ENCODE results near the gene KDM7A.
"Not testable (repeated sequence)": the region's sequence is repeated elsewhere in the genome, so short reads cannot be mapped to it uniquely, and the experiment has no call there.

KDM7A gene

DNA sequence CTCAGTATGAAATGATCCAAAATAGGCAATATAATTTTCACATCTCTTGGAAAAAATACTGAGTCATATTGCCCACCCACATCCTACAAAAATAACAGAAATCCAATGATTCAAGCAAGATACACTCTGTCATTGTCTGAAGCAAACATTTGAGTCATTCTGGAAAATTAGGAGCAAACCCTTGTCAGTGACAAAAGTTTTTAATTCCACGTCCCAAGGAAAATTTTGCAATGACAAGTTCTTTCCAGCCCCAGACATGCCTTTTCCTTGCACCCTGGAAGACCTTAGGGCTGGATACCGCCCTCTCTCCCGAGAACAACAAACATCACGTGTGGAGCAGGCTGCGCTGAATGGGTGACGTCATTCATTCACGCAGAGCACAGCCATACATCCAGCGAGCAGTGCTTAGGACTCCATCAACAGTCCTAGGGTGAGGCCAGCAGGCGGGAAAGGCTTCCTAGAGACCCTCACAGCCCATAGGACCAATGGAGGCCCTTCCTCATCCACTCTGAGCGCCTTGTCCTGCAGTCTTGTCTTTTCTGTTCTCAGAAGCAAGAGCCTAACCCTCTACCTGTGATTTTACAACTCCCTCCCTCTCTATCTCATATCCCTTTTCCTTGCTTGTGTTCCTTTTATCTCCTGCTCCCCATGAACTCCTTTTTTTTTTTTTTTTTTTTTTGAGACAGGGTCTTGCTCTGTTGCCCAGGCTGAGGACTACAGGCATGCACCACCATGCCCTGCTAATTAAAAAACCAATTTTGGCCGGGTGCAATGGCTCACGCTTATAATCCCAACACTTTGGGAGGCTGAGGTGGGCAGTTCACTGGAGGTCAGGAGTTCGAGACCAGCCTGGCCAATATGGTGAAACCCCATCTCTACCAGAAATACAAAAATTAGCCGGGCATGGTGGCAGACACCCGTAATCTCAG is 23.5 kb upstream of the KDM7A start:
- DNase-seq: no peak

DNA sequence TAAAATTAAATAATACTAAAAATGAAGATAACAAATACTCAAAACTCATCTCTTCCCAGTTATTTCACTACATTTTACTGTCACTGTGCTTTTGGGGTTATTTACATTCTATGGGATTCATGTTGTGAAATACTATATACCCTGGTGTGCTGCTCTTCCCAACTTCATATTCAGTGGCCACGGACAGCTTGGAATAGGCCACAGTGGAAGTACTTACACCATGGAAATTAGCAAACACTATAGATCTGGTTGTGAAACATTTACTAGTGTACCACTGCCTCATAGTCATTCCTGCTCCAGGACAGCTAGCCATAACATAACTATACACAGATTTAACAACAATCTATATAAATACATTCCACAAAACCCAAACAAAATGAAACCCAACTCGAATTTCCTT is 21.2 kb upstream of the KDM7A start:
- DNase-seq: no peak

DNA sequence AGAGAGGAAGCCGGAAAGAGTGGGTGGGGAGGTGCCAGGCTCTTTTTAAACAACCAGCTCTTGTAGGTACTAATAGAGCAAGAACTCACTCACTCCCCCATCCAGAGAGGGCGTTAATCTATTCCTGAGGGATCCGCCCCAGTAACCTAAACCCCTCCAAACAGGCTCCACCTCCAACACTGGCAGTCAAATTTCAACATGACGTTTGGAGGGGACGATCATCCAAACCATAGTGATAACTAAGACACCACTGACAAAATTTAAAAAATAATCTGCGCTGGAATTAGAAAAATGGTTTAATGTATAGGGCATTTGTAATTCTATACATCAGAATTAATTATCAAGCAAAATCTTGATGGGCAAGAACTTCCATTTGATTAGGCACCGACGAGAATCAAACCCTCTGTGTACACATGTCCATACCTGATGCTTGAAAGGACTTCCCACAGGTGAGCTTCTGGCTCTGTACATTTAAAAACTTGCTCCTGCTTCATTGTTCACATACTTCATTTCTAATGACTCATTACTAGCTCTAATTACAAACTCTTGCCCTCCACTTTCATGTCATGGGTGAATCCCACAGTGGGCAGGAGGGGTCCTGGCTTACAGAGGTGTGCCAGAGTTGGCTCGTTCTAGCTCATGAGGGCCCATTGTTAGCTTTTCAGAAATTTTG is 20.6 kb upstream of the KDM7A start:
- no peak for DNase-seq

DNA sequence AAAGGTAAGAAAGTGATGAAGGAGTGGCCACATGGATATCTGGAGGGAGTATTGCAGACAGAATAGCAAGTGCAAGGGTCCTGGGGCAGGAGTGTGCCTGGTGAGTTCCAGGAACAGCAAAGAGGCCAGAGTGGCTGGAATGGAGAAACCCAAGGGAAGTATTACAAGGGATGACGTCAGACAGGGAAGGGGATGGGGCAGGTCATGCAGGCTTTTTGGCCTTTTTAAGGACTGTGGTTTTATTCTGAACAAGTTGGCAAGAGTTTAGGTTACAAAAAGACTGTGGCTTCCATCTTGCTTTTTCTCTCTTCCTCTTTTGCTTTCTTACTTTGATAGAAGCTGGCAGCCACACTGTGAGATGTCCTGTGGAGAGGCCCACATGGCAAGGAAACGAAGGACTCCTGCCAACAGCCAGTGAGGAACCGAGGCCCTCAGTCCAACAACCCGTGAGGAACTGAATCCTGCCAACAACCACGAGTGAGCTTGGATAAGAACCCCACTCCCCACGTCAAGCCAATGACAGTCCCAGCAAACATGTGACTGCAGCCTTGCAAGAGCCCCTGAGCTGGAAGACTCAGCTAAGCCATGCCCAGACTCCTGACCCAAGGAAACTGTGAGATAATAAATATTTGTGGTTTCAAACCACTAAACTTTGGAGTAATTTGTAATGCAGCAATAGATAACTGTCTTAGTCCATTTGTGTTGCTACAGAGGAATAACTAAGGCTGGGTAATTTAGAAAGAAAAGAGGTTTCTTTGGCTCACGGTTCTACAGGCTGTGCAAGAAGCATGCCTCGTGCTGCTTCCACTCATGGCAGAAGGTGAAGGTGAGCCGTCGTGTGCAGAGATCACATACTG is 19.8 kb upstream of the KDM7A start:
- DNase-seq: no peak

DNA sequence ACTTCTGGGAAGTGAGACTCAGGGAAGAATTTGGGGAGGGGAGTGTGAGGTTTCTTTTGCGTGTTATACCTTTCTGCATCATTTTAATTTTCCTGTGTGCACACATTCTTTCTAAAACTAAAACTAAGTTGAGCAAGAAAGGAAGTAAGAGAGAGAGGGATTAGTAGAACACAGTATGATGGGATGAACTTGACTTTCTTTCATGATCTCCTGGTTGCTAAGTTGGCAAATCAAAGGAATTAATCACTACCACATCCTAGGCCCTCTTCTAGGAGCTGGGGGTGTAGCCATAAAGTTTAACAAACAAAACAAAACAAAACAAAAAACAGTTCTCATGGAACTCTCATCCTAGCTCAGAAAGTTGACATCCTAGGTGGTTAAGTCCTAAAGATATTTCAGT is 19.1 kb upstream of the KDM7A start:
- no peak for DNase-seq

GRCh38 chr7:140192620-140193019 is 15.8 kb upstream of the KDM7A start:
- DNase-seq: no peak

- DNase-seq: no peak
Observed at GRCh38 chr7:140192176-140192575, 15.4 kb upstream of the KDM7A start.

GRCh38 chr7:140190588-140190987 is 13.8 kb upstream of the KDM7A start:
- no peak for DNase-seq

DNA sequence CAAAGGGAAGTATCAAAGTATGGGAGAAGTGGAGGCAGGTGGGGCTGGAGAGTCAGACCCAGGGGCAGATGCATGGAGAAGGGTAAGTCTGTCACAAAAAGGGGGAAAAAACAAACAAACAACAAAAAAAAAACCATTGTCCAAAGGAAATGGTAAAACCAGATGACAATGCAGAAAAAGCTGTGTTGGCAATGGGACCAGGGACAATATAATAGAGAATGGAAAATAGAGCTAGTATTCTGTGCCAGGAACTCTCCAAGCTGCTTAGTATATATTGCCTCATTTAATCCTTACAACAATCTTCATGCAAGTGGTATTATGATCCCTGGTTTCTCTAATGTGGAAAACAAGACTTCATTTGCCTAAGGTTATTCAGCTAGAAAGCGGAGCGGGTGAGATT is 13.1 kb upstream of the KDM7A start:
- DNase-seq: no peak

- DNase-seq: no peak
Observed at GRCh38 chr7:140182917-140183316, 6.1 kb upstream of the KDM7A start.

- DNase-seq: no peak
Observed at GRCh38 chr7:140179339-140179738, 2.6 kb upstream of the KDM7A start.

GRCh38 chr7:140176122-140176701 is 571 bp downstream of the KDM7A start:
- DNase-seq: no peak

- DNase-seq: peak; percentile 96
Observed at GRCh38 chr7:140175221-140176121, 1.3 kb downstream of the KDM7A start.

- no peak for DNase-seq
Observed at GRCh38 chr7:140174217-140174616, 2.6 kb downstream of the KDM7A start.

GRCh38 chr7:140170375-140170774 is 6.4 kb downstream of the KDM7A start:
- no peak for DNase-seq

DNA sequence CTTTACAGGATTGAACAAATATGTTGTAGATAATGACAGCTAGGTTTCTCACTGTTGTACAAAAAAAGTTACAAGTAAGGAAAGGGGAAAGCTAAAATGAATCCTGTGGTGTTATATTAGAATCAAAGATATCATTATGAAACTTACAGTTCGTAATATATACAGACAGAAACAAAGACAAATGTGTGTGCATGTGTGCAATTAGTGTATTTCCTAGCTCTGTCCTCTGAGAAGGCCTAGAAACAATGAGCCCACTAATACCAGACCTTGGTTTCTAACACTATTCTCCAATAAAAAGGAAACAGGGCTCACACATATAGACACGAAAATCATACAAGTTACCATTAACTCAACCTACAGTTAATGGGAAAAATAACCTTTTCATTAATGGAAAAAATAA is 8.0 kb downstream of the KDM7A start:
- DNase-seq: no peak

- DNase-seq: no peak
Observed at GRCh38 chr7:140165422-140165821, 11.4 kb downstream of the KDM7A start.

GRCh38 chr7:140162081-140162480 is 14.7 kb downstream of the KDM7A start:
- DNase-seq: not testable (repeated sequence)

GRCh38 chr7:140161047-140161446 is 15.7 kb downstream of the KDM7A start:
- DNase-seq: no peak

GRCh38 chr7:140160308-140160707 is 16.5 kb downstream of the KDM7A start:
- DNase-seq: no peak

- no peak for DNase-seq
Observed at GRCh38 chr7:140159497-140159896, 17.3 kb downstream of the KDM7A start.
